ENCODE measurements around the gene TMEM158. TPM values are rescaled to one million over a fixed set of nuclear protein-coding genes. Genes with fewer than 3 reads are reported as not detected.

Gene TMEM158
- polyA plus RNA-seq, 1 donor from 2014 or later: 7.9 TPM

- H3K27ac ChIP-seq (ENCODE audit: low read length): no peak overlapping the region
- H3K27me3 ChIP-seq (ENCODE audit: insufficient read depth, low read depth, low read length): no peaks in the 10 kb centered on the region
- H3K36me3 ChIP-seq (ENCODE audit: insufficient read depth, low read length): no peaks in the 10 kb centered on the region
- no peak overlapping the region for H2AFZ ChIP-seq (ENCODE audit: low read depth, low read length)
- H3K9ac ChIP-seq (ENCODE audit: low read length): no peak overlapping the region
- TF ChIP-seq CTCF (IDR thresholded peaks at IDR 0.05; ENCODE audit: poor library complexity, severe bottlenecking): no peak
- TF ChIP-seq EZH2 (IDR thresholded peaks at IDR 0.05; ENCODE audit: borderline replicate concordance, insufficient read depth, low read length, poor library complexity, severe bottlenecking): no peak
- no peak for TF ChIP-seq RAD21 (conservative IDR thresholded peaks at IDR 0.05)
- TF ChIP-seq, protein P1, sequence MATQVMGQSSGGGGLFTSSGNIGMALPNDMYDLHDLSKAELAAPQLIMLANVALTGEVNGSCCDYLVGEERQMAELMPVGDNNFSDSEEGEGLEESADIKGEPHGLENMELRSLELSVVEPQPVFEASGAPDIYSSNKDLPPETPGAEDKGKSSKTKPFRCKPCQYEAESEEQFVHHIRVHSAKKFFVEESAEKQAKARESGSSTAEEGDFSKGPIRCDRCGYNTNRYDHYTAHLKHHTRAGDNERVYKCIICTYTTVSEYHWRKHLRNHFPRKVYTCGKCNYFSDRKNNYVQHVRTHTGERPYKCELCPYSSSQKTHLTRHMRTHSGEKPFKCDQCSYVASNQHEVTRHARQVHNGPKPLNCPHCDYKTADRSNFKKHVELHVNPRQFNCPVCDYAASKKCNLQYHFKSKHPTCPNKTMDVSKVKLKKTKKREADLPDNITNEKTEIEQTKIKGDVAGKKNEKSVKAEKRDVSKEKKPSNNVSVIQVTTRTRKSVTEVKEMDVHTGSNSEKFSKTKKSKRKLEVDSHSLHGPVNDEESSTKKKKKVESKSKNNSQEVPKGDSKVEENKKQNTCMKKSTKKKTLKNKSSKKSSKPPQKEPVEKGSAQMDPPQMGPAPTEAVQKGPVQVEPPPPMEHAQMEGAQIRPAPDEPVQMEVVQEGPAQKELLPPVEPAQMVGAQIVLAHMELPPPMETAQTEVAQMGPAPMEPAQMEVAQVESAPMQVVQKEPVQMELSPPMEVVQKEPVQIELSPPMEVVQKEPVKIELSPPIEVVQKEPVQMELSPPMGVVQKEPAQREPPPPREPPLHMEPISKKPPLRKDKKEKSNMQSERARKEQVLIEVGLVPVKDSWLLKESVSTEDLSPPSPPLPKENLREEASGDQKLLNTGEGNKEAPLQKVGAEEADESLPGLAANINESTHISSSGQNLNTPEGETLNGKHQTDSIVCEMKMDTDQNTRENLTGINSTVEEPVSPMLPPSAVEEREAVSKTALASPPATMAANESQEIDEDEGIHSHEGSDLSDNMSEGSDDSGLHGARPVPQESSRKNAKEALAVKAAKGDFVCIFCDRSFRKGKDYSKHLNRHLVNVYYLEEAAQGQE (IDR thresholded peaks at IDR 0.05; ENCODE audit: borderline replicate concordance): no peak
- TF ChIP-seq SMC3 (conservative IDR thresholded peaks at IDR 0.05; ENCODE audit: poor library complexity): no peak
- no peak for TF ChIP-seq EP300 (conservative IDR thresholded peaks at IDR 0.05; ENCODE audit: poor library complexity, severe bottlenecking)
- TF ChIP-seq POLR2AphosphoS5 (IDR thresholded peaks at IDR 0.05): no peak
- no peaks in the 10 kb centered on the region for H3K79me2 ChIP-seq (replicated peaks; ENCODE audit: insufficient read depth, low read length)
- H3K9me2 ChIP-seq (ENCODE audit: insufficient read depth, low read length): no peaks in the 10 kb centered on the region
- no peak overlapping the region for H3K4me2 ChIP-seq (ENCODE audit: low read length)
- no peaks in the 10 kb centered on the region for H4K20me1 ChIP-seq (ENCODE audit: insufficient read depth)
- no peaks in the 10 kb centered on the region for H3K9me3 ChIP-seq (ENCODE audit: low read length)
- H3F3A ChIP-seq (ENCODE audit: insufficient read depth, low read length, poor library complexity, severe bottlenecking): no peaks in the 10 kb centered on the region
- H3K4me3 ChIP-seq (ENCODE audit: low read length): no peak overlapping the region
Observed at GRCh38 chr3:45210308-45211041, 15.6 kb downstream of the TMEM158 start.

- H3K9me3 ChIP-seq (ENCODE audit: low read length): no peaks in the 10 kb centered on the region
- H3K36me3 ChIP-seq (ENCODE audit: insufficient read depth, low read length): no peaks in the 10 kb centered on the region
- no peaks in the 10 kb centered on the region for H3K9me2 ChIP-seq (ENCODE audit: insufficient read depth, low read length)
- H3K79me2 ChIP-seq (replicated peaks; ENCODE audit: insufficient read depth, low read length): no peaks in the 10 kb centered on the region
- H3K4me3 ChIP-seq (ENCODE audit: low read length): no peak overlapping the region
- TF ChIP-seq TAF1 (IDR thresholded peaks at IDR 0.05; ENCODE audit: low read depth): no peak
- no peak for TF ChIP-seq POLR2AphosphoS5 (IDR thresholded peaks at IDR 0.05)
- TF ChIP-seq RAD21 (conservative IDR thresholded peaks at IDR 0.05): no peak
- TF ChIP-seq, protein P1 (IDR thresholded peaks at IDR 0.05; ENCODE audit: borderline replicate concordance): no peak
- no peak for TF ChIP-seq EZH2 (IDR thresholded peaks at IDR 0.05; ENCODE audit: borderline replicate concordance, insufficient read depth, low read length, poor library complexity, severe bottlenecking)
- no peak for TF ChIP-seq CTCF (IDR thresholded peaks at IDR 0.05; ENCODE audit: poor library complexity, severe bottlenecking)
- no peak for TF ChIP-seq SMC3 (conservative IDR thresholded peaks at IDR 0.05; ENCODE audit: poor library complexity)
- TF ChIP-seq EP300 (conservative IDR thresholded peaks at IDR 0.05; ENCODE audit: poor library complexity, severe bottlenecking): no peak
- TF ChIP-seq MXI1 (conservative IDR thresholded peaks at IDR 0.05; ENCODE audit: poor library complexity, severe bottlenecking): no peak
- no peaks in the 10 kb centered on the region for H3F3A ChIP-seq (ENCODE audit: insufficient read depth, low read length, poor library complexity, severe bottlenecking)
- no peak overlapping the region for H3K4me2 ChIP-seq (ENCODE audit: low read length)
- no peaks in the 10 kb centered on the region for H4K20me1 ChIP-seq (ENCODE audit: insufficient read depth)
- H3K27me3 ChIP-seq (ENCODE audit: insufficient read depth, low read depth, low read length): no peaks in the 10 kb centered on the region
- no peak overlapping the region for H2AFZ ChIP-seq (ENCODE audit: low read depth, low read length)
- no peak overlapping the region for H3K27ac ChIP-seq (ENCODE audit: low read length)
- H3K9ac ChIP-seq (ENCODE audit: low read length): no peak overlapping the region
Observed at GRCh38 chr3:45209526-45209925, 16.6 kb downstream of the TMEM158 start.
